K562 (cell line): ENCODE measurements around the gene LMNA. TPM values are rescaled to one million over a fixed set of nuclear protein-coding genes. Genes with fewer than 3 reads are reported as not detected.

Experiments used
- BRCA1 ChIP-seq, 2 experiments: fragments of 450-650 bp in 1 of 2; sonication (generic) in 1 of 2; formaldehyde crosslinking in 1 of 2; IDR thresholded peaks; 2 replicates each; pipeline versions ENCODE4 v1.5.0 to v1.6.1; 2017 to 2020; ENCODE audit warnings: mild to moderate bottlenecking in 1 of 2, missing genetic modification reagents in 1 of 2
- ETV5 ChIP-seq: sonication (generic); formaldehyde crosslinking; IDR thresholded peaks from 2 replicates; pipeline ENCODE4 v1.4.0; 2020; ENCODE audit warnings: low read depth, mild to moderate bottlenecking, missing genetic modification reagents
- EZH2 ChIP-seq: IDR thresholded peaks from 2 replicates; pipeline ENCODE4 v1.6.1; 2012; ENCODE audit warnings: low read depth, mild to moderate bottlenecking, inconsistent platforms, low read length, borderline replicate concordance
- FOXK2 ChIP-seq, 2 experiments: fragments of 450-650 bp; IDR thresholded peaks in 1 of 2; conservative IDR thresholded peaks in 1 of 2; 2 replicates each; pipeline ENCODE4 v1.6.1; 2016; ENCODE audit warnings: low read depth in 2 of 2, mild to moderate bottlenecking in 1 of 2
- GATAD2A ChIP-seq: fragments of 450-650 bp; IDR thresholded peaks from 2 replicates; pipeline ENCODE4 v1.6.1; 2017
- GTF2F1 ChIP-seq: IDR thresholded peaks from 2 replicates; pipeline ENCODE4 v1.6.1; 2011; ENCODE audit warnings: low read depth, low read length, improper control_type of control experiment
- HMG20A ChIP-seq: fragments of 450-650 bp; formaldehyde crosslinking; conservative IDR thresholded peaks from 2 replicates; pipeline ENCODE4 v1.4.0; 2020; ENCODE audit warnings: mild to moderate bottlenecking, mixed read lengths
- MBD2 ChIP-seq: sonication (generic); IDR thresholded peaks from 2 replicates; pipeline ENCODE4 v1.6.1; 2016; ENCODE audit warnings: low read depth, borderline replicate concordance
- MYBL2 ChIP-seq, 2 experiments: fragments of 450-650 bp in 1 of 2; sonication (generic) in 1 of 2; formaldehyde crosslinking in 1 of 2; IDR thresholded peaks; 2 replicates each; pipeline versions ENCODE4 v1.6.1 to v1.8.1; 2017 to 2022; ENCODE audit warnings: borderline replicate concordance in 1 of 2, inconsistent platforms in 1 of 2, low read depth in 1 of 2, mild to moderate bottlenecking in 1 of 2, missing genetic modification reagents in 1 of 2, moderate library complexity in 1 of 2
- RBBP5 ChIP-seq: fragments of 200-600 bp; sonication (generic); IDR thresholded peaks from 2 replicates; pipeline ENCODE4 v1.6.1; 2012; ENCODE audit warnings: borderline replicate concordance, mild to moderate bottlenecking, low read length, control low read depth, inconsistent platforms; ENCODE audit not compliant: insufficient read depth, poor library complexity, severe bottlenecking
- SMARCA4 ChIP-seq: fragments of 450-650 bp; IDR thresholded peaks from 2 replicates; pipeline ENCODE4 v1.6.1; 2016
- SREBF1 ChIP-seq: fragments of 150-350 bp; IDR thresholded peaks from 2 replicates; pipeline ENCODE4 v1.6.1; 2014; ENCODE audit warnings: antibody characterized with exemption, low read depth, low read length, borderline replicate concordance
- ZFP36 ChIP-seq: fragments of 150-350 bp; IDR thresholded peaks from 2 replicates; pipeline ENCODE4 v1.6.1; 2018; ENCODE audit warnings: low read length, low read depth; ENCODE audit not compliant: partially characterized antibody
- ZNF436 ChIP-seq: fragments of 250-450, 450-650 bp; sonication (Bioruptor Pico); formaldehyde crosslinking; IDR thresholded peaks from 2 replicates; pipeline ENCODE4 v1.7.0; 2020; ENCODE audit warnings: mild to moderate bottlenecking
- ZNF507 ChIP-seq: conservative IDR thresholded peaks from 2 replicates; pipeline ENCODE4 v1.6.1; 2017; ENCODE audit warnings: missing genetic modification characterization, missing compliant biosample characterization
- ZNF551 ChIP-seq: fragments of 250-450 bp; sonication (Bioruptor Pico); IDR thresholded peaks from 2 replicates; pipeline ENCODE4 v1.5.0; 2021; ENCODE audit warnings: mild to moderate bottlenecking, moderate library complexity
- ZSCAN32 ChIP-seq: fragments of 450-650 bp; formaldehyde crosslinking; IDR thresholded peaks from 2 replicates; pipeline ENCODE4 v1.4.0; 2020; ENCODE audit warnings: mild to moderate bottlenecking, moderate library complexity
- polyA plus RNA-seq, 8 experiments: library from polyadenylated mRNA; depleted of rRNA in 4 of 8; stranded (reverse) in 5 of 8; unstranded in 3 of 8; fragments of >200 nt; fragmentation: Nextera tagmentation in 2 of 8; fragmentation: Illumina TruSeq in 1 of 8; extraction: Ambion mirVana in 2 of 8; extraction: Trizol in 1 of 8; gene quantifications; 2 replicates each; pipeline versions ENCODE4 v1.2.1 to v1.2.3, GENCODE V29; 2011 to 2014; ENCODE audit warnings: inconsistent platforms in 1 of 8, missing spikeins in 1 of 8
- total RNA-seq, 7 experiments: library from RNA; depleted of rRNA in 6 of 7; stranded (reverse); fragments of >200 nt in 6 of 7; fragmentation: Illumina TruSeq in 2 of 7; extraction: Trizol in 2 of 7; gene quantifications; 2 replicates each; pipeline versions ENCODE4 v1.2.1 to v1.2.3, GENCODE V29; 2011 to 2021; ENCODE audit warnings: low replicate concordance in 1 of 7
- TF ChIP-seq, protein P1 (sequence below): fragments of 450-650 bp; IDR thresholded peaks from 2 replicates; pipeline ENCODE4 v1.6.1; 2016; ENCODE audit warnings: mild to moderate bottlenecking
- TF ChIP-seq, protein P2 (sequence below): fragments of 450-650 bp; formaldehyde crosslinking; conservative IDR thresholded peaks from 2 replicates; pipeline ENCODE4 v1.4.0; 2022; ENCODE audit warnings: mild to moderate bottlenecking, missing genetic modification characterization
- TF ChIP-seq, protein P3 (sequence below): fragments of 450-650 bp; conservative IDR thresholded peaks from 2 replicates; pipeline ENCODE4 v1.6.1; 2016; ENCODE audit warnings: missing genetic modification characterization, low read depth, mild to moderate bottlenecking, control low read depth, missing compliant biosample characterization
- TF ChIP-seq, protein P4 (sequence below): sonication (generic); formaldehyde crosslinking; IDR thresholded peaks from 2 replicates; pipeline ENCODE4 v1.8.0; 2022; ENCODE audit warnings: mild to moderate bottlenecking, missing genetic modification reagents

LMNA gene
- total and polyA plus RNA-seq, 9 of the 15 experiments (the other 6 are each of a cell fraction or from before 2014, with no cell fraction given), result 1.00 to 347 (median 88.2) TPM

DNA sequence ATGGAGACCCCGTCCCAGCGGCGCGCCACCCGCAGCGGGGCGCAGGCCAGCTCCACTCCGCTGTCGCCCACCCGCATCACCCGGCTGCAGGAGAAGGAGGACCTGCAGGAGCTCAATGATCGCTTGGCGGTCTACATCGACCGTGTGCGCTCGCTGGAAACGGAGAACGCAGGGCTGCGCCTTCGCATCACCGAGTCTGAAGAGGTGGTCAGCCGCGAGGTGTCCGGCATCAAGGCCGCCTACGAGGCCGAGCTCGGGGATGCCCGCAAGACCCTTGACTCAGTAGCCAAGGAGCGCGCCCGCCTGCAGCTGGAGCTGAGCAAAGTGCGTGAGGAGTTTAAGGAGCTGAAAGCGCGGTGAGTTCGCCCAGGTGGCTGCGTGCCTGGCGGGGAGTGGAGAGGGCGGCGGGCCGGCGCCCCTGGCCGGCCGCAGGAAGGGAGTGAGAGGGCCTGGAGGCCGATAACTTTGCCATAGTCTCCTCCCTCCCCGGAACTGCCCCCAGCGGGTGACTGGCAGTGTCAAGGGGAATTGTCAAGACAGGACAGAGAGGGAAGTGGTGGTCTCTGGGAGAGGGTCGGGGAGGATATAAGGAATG is 505 bp downstream of the LMNA start (continued):
- TF ChIP-seq, protein P1, sequence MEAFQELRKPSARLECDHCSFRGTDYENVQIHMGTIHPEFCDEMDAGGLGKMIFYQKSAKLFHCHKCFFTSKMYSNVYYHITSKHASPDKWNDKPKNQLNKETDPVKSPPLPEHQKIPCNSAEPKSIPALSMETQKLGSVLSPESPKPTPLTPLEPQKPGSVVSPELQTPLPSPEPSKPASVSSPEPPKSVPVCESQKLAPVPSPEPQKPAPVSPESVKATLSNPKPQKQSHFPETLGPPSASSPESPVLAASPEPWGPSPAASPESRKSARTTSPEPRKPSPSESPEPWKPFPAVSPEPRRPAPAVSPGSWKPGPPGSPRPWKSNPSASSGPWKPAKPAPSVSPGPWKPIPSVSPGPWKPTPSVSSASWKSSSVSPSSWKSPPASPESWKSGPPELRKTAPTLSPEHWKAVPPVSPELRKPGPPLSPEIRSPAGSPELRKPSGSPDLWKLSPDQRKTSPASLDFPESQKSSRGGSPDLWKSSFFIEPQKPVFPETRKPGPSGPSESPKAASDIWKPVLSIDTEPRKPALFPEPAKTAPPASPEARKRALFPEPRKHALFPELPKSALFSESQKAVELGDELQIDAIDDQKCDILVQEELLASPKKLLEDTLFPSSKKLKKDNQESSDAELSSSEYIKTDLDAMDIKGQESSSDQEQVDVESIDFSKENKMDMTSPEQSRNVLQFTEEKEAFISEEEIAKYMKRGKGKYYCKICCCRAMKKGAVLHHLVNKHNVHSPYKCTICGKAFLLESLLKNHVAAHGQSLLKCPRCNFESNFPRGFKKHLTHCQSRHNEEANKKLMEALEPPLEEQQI, result no peak
- no peak for TF ChIP-seq HMG20A (CRISPR knock-in tag)
- no peak for TF ChIP-seq FOXK2 (conservative IDR thresholded peaks at IDR 0.05 in 1 of 2, IDR thresholded peaks at IDR 0.05 in 1 of 2; ENCODE audit: low read depth in 2 of 2)
- no peak for TF ChIP-seq EZH2
- no peak for TF ChIP-seq ZNF551 (CRISPR knock-in tag)
- TF ChIP-seq, protein P2, sequence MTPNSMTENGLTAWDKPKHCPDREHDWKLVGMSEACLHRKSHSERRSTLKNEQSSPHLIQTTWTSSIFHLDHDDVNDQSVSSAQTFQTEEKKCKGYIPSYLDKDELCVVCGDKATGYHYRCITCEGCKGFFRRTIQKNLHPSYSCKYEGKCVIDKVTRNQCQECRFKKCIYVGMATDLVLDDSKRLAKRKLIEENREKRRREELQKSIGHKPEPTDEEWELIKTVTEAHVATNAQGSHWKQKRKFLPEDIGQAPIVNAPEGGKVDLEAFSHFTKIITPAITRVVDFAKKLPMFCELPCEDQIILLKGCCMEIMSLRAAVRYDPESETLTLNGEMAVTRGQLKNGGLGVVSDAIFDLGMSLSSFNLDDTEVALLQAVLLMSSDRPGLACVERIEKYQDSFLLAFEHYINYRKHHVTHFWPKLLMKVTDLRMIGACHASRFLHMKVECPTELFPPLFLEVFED (CRISPR knock-in tag), result no peak
- no peak for TF ChIP-seq MYBL2 (IDR thresholded peaks at IDR 0.05; ENCODE audit: low read depth)
- no peak for TF ChIP-seq MYBL2 (CRISPR knock-in tag; IDR thresholded peaks at IDR 0.05; ENCODE audit: borderline replicate concordance)
- TF ChIP-seq SREBF1, result no peak
- no peak for TF ChIP-seq ZNF507 (tag)
- no peak for TF ChIP-seq BRCA1 (IDR thresholded peaks at IDR 0.05)
- no peak for TF ChIP-seq BRCA1 (CRISPR knock-in tag; IDR thresholded peaks at IDR 0.05)
- TF ChIP-seq, protein P3, sequence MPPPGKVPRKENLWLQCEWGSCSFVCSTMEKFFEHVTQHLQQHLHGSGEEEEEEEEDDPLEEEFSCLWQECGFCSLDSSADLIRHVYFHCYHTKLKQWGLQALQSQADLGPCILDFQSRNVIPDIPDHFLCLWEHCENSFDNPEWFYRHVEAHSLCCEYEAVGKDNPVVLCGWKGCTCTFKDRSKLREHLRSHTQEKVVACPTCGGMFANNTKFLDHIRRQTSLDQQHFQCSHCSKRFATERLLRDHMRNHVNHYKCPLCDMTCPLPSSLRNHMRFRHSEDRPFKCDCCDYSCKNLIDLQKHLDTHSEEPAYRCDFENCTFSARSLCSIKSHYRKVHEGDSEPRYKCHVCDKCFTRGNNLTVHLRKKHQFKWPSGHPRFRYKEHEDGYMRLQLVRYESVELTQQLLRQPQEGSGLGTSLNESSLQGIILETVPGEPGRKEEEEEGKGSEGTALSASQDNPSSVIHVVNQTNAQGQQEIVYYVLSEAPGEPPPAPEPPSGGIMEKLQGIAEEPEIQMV (tag), result no peak
- no peak for TF ChIP-seq ZNF436 (CRISPR knock-in tag)
- no peak for TF ChIP-seq ZFP36
- TF ChIP-seq RBBP5, result peak; percentile 54
- TF ChIP-seq GATAD2A, result no peak
- TF ChIP-seq MBD2, result no peak
- TF ChIP-seq SMARCA4, result peak; percentile 50; the same call in 1 of the 2 replicates
- TF ChIP-seq GTF2F1, result no peak
- TF ChIP-seq ZSCAN32 (CRISPR knock-in tag), result no peak
- TF ChIP-seq, protein P4, sequence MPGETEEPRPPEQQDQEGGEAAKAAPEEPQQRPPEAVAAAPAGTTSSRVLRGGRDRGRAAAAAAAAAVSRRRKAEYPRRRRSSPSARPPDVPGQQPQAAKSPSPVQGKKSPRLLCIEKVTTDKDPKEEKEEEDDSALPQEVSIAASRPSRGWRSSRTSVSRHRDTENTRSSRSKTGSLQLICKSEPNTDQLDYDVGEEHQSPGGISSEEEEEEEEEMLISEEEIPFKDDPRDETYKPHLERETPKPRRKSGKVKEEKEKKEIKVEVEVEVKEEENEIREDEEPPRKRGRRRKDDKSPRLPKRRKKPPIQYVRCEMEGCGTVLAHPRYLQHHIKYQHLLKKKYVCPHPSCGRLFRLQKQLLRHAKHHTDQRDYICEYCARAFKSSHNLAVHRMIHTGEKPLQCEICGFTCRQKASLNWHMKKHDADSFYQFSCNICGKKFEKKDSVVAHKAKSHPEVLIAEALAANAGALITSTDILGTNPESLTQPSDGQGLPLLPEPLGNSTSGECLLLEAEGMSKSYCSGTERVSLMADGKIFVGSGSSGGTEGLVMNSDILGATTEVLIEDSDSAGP (CRISPR knock-in tag), result no peak
- no peak for TF ChIP-seq ETV5 (CRISPR knock-in tag)
